Measurements from ENCODE around the gene AIRE.

AIRE gene

DNA sequence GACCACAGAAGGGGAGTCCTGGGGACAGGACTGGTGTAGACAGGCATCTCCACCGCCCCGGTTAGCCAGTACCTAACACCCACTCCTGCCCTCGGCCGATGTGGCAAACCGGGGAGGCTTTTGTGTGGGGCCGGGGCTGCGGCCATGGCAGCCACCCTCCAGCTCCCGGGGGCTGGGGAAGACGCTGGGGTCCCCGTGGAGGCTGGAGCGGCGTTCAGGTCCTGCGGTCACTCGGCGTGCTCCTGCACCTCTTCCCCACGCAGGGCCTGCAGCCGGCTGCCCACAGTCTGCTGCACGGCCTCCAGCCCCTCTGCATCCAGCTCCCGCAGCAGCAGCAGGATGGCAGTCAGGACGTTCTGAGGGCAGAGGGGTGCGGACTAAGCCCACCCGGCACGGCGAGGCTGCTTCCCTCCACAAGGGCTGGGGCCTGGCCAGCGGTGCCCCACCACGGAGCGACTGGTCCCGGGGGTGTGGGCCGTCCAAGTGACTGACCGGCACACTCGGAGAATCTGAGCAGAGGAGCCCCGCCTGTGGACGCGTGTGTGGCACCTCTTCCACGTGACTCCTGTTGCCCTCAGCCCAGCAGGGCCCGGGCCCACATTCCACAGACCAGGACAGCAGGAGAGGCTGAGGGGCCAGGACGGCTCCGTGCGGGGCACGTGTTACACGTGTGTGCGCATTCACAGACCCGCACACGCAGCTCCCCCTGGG is 44.5 kb downstream of the AIRE start:
- Histone ChIP-seq H3K9me3 (ENCODE audit: control insufficient read depth, low read length) (no peaks in the 10 kb centered on the region), H3K9ac (ENCODE audit: low read length) (no peak overlapping the region), H3K27me3 (ENCODE audit: control insufficient read depth in 1 of 2, insufficient read depth in 1 of 2, low read length in 2 of 2) (no peaks in the 10 kb centered on the region), H3K36me3 (ENCODE audit: control insufficient read depth in 1 of 2, insufficient read depth in 2 of 2, low read depth in 1 of 2, low read length in 2 of 2) (peaks cover 30 to 61% of the 10 kb centered on the region in 2 experiments), H2BK120ac (ENCODE audit: low read depth, low read length) (no peak overlapping the region), H3K4ac (ENCODE audit: low read depth in 1 of 2, low read length in 2 of 2) (no peak overlapping the region), H2AFZ (ENCODE audit: low read depth, low read length) (no peak overlapping the region), H4K8ac (ENCODE audit: low read length) (no peak overlapping the region), H3K79me1 (replicated peaks; ENCODE audit: low read length, poor library complexity, severe bottlenecking) (no peaks in the 10 kb centered on the region), H2BK12ac (ENCODE audit: low read length in 2 of 2) (no peak overlapping the region), H3K4me3 (ENCODE audit: insufficient read depth in 1 of 2, low read depth in 1 of 2, low read length in 2 of 2) (no peak overlapping the region), H2BK5ac (ENCODE audit: low read depth, low read length, poor library complexity, severe bottlenecking) (no peak overlapping the region), H3K23ac (ENCODE audit: low read length in 2 of 2) (no peak overlapping the region), H3K14ac (ENCODE audit: low read length in 2 of 2) (no peak overlapping the region), H2AK5ac (ENCODE audit: low read length, severe bottlenecking) (no peak overlapping the region), H3K4me1 (ENCODE audit: control insufficient read depth, insufficient read depth, low read depth, low read length) (peaks cover 13% of the 10 kb centered on the region), H3K27ac (ENCODE audit: low read length, poor library complexity, severe bottlenecking) (no peak overlapping the region), H4K91ac (ENCODE audit: low read length) (peak overlapping the region; percentile 11), H3K18ac (ENCODE audit: low read depth in 1 of 2, low read length in 2 of 2) (no peak overlapping the region), H2BK15ac (ENCODE audit: low read depth, poor library complexity, severe bottlenecking) (no peak overlapping the region), H3K4me2 (ENCODE audit: low read length, poor library complexity, severe bottlenecking) (no peak overlapping the region)
- DNase-seq = no peak
- WGBS = 93% methylated on average over 44 of the region's 44 CpGs

DNA sequence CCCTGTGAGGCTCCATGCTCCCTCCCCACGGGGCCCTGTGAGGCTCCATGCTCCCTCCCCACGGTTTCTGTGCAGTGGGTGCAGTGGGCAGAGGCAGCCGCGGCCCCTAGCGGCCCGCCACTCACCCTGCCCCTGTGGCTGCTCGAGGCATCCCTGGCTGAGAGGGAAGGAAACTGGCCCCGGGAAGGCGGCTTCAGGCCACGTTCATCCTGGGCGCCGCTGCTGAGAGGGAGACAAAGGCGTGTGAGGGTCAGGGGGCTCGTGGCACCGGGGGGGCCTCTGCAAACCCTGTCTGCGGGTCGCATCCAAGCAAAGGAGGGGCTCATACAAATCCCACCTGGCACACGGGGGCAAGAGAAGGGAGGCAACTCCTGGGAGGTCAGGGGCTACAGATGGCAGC is 45.0 kb downstream of the AIRE start:
- Histone ChIP-seq H3K27me3 (ENCODE audit: control insufficient read depth in 1 of 2, insufficient read depth in 1 of 2, low read length in 2 of 2) (no peaks in the 10 kb centered on the region), H3K27ac (ENCODE audit: low read length, poor library complexity, severe bottlenecking) (no peak overlapping the region), H3K18ac (ENCODE audit: low read depth in 1 of 2, low read length in 2 of 2) (no peak overlapping the region), H2AK5ac (ENCODE audit: low read length, severe bottlenecking) (no peak overlapping the region), H4K91ac (ENCODE audit: low read length) (no peak overlapping the region), H2AFZ (ENCODE audit: low read depth, low read length) (no peak overlapping the region), H3K36me3 (ENCODE audit: control insufficient read depth in 1 of 2, insufficient read depth in 2 of 2, low read depth in 1 of 2, low read length in 2 of 2) (peaks cover 30 to 61% of the 10 kb centered on the region in 2 experiments), H3K79me1 (replicated peaks; ENCODE audit: low read length, poor library complexity, severe bottlenecking) (no peaks in the 10 kb centered on the region), H3K4me3 (ENCODE audit: insufficient read depth in 1 of 2, low read depth in 1 of 2, low read length in 2 of 2) (no peak overlapping the region), H3K14ac (ENCODE audit: low read length in 2 of 2) (no peak overlapping the region), H2BK15ac (ENCODE audit: low read depth, poor library complexity, severe bottlenecking) (no peak overlapping the region), H4K8ac (ENCODE audit: low read length) (no peak overlapping the region), H3K4me1 (ENCODE audit: control insufficient read depth, insufficient read depth, low read depth, low read length) (peaks cover 13% of the 10 kb centered on the region), H2BK120ac (ENCODE audit: low read depth, low read length) (no peak overlapping the region), H3K9me3 (ENCODE audit: control insufficient read depth, low read length) (no peaks in the 10 kb centered on the region), H2BK12ac (ENCODE audit: low read length in 2 of 2) (no peak overlapping the region), H3K9ac (ENCODE audit: low read length) (no peak overlapping the region), H3K23ac (ENCODE audit: low read length in 2 of 2) (no peak overlapping the region), H2BK5ac (ENCODE audit: low read depth, low read length, poor library complexity, severe bottlenecking) (no peak overlapping the region), H3K4me2 (ENCODE audit: low read length, poor library complexity, severe bottlenecking) (no peak overlapping the region), H3K4ac (ENCODE audit: low read depth in 1 of 2, low read length in 2 of 2) (no peak overlapping the region)
- WGBS = 90% methylated on average over 18 of the region's 18 CpGs
- no peak for DNase-seq

DNA sequence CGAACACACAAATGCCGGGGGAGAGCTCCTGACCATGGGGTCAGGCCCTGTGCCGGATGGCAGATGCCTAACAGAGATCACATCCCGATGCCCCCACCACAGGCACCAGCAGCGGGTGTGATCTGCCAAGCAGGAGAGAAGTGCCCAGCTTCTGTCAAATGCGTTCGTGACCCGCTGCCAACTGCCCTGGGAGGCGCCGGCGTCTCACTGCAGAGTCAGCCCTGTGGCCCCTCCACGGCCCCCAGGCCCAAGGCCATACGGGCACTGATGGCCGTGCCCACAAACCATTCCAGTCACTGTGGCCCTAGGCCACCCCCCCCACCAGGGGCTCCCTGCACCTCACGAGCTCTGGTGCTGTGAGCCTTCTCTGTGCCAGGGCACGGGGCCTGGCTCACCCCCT is 45.5 kb downstream of the AIRE start:
- Histone ChIP-seq H3K14ac (ENCODE audit: low read length in 2 of 2) (no peak overlapping the region), H3K9me3 (ENCODE audit: control insufficient read depth, low read length) (no peaks in the 10 kb centered on the region), H3K4me2 (ENCODE audit: low read length, poor library complexity, severe bottlenecking) (no peak overlapping the region), H3K18ac (ENCODE audit: low read depth in 1 of 2, low read length in 2 of 2) (no peak overlapping the region), H3K27ac (ENCODE audit: low read length, poor library complexity, severe bottlenecking) (no peak overlapping the region), H3K4me1 (ENCODE audit: control insufficient read depth, insufficient read depth, low read depth, low read length) (peaks cover 13% of the 10 kb centered on the region), H3K23ac (ENCODE audit: low read length in 2 of 2) (no peak overlapping the region), H3K27me3 (ENCODE audit: control insufficient read depth in 1 of 2, insufficient read depth in 1 of 2, low read length in 2 of 2) (no peaks in the 10 kb centered on the region), H3K79me1 (replicated peaks; ENCODE audit: low read length, poor library complexity, severe bottlenecking) (no peaks in the 10 kb centered on the region), H4K91ac (ENCODE audit: low read length) (no peak overlapping the region), H2BK5ac (ENCODE audit: low read depth, low read length, poor library complexity, severe bottlenecking) (no peak overlapping the region), H2BK15ac (ENCODE audit: low read depth, poor library complexity, severe bottlenecking) (no peak overlapping the region), H3K36me3 (ENCODE audit: control insufficient read depth in 1 of 2, insufficient read depth in 2 of 2, low read depth in 1 of 2, low read length in 2 of 2) (peaks cover 28 to 61% of the 10 kb centered on the region in 2 experiments), H2AK5ac (ENCODE audit: low read length, severe bottlenecking) (no peak overlapping the region), H3K9ac (ENCODE audit: low read length) (no peak overlapping the region), H3K4ac (ENCODE audit: low read depth in 1 of 2, low read length in 2 of 2) (no peak overlapping the region), H2AFZ (ENCODE audit: low read depth, low read length) (no peak overlapping the region), H2BK12ac (ENCODE audit: low read length in 2 of 2) (no peak overlapping the region), H3K4me3 (ENCODE audit: insufficient read depth in 1 of 2, low read depth in 1 of 2, low read length in 2 of 2) (no peak overlapping the region), H4K8ac (ENCODE audit: low read length) (no peak overlapping the region), H2BK120ac (ENCODE audit: low read depth, low read length) (no peak overlapping the region)
- no peak for DNase-seq
- 93% methylated on average over 16 of the region's 16 CpGs for WGBS

DNA sequence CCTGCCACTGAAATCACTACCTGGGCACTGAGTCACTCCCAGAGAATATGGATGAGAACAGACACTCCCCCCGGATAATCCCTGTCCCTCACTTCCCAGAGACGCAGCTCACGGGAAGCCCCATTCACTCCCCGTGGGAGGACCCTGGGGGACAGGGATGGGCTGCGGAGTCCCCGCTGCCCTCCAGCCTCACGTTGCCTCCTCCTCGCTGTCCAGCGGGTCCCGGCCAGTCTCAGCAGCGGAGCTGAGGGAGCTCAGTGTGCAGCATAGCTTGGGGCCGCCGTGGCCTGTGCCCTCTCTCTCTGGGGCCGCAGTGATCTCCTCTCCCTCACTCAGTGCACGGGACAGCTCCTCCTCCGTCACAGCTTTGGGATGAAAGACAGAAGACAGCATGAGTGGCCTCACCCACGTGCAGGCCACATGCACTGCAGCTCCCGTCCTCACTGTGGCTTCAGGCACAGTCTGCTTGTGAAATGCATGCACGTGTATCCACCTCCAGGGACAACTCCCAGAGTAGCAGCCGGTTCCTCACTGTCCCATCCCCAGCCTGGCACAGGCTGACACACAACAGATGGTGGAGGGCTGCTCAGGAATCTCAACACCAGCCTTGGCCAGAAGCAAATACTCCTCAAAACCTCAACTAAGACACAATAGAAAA is 46.1 kb downstream of the AIRE start:
- H3K79me1 ChIP-seq (replicated peaks; ENCODE audit: low read length, poor library complexity, severe bottlenecking) = no peaks in the 10 kb centered on the region
- H3K18ac ChIP-seq (ENCODE audit: low read depth in 1 of 2, low read length in 2 of 2) = no peak overlapping the region
- no peak overlapping the region for H3K27ac ChIP-seq (ENCODE audit: low read length, poor library complexity, severe bottlenecking)
- H3K4me1 ChIP-seq (ENCODE audit: control insufficient read depth, insufficient read depth, low read depth, low read length) = peaks cover 13% of the 10 kb centered on the region
- peak overlapping the region in 1 of 2 experiments; percentile 23 for H3K14ac ChIP-seq (ENCODE audit: low read length in 2 of 2)
- no peak overlapping the region for H2BK12ac ChIP-seq (ENCODE audit: low read length in 2 of 2)
- H2AK5ac ChIP-seq (ENCODE audit: low read length, severe bottlenecking) = no peak overlapping the region
- H3K9ac ChIP-seq (ENCODE audit: low read length) = no peak overlapping the region
- no peak overlapping the region for H3K4ac ChIP-seq (ENCODE audit: low read depth in 1 of 2, low read length in 2 of 2)
- no peak overlapping the region for H2AFZ ChIP-seq (ENCODE audit: low read depth, low read length)
- no peaks in the 10 kb centered on the region for H3K27me3 ChIP-seq (ENCODE audit: control insufficient read depth in 1 of 2, insufficient read depth in 1 of 2, low read length in 2 of 2)
- H3K4me2 ChIP-seq (ENCODE audit: low read length, poor library complexity, severe bottlenecking) = no peak overlapping the region
- no peaks in the 10 kb centered on the region for H3K9me3 ChIP-seq (ENCODE audit: control insufficient read depth, low read length)
- no peak overlapping the region for H3K4me3 ChIP-seq (ENCODE audit: insufficient read depth in 1 of 2, low read depth in 1 of 2, low read length in 2 of 2)
- H3K23ac ChIP-seq (ENCODE audit: low read length in 2 of 2) = no peak overlapping the region
- no peak overlapping the region for H4K8ac ChIP-seq (ENCODE audit: low read length)
- H4K91ac ChIP-seq (ENCODE audit: low read length) = no peak overlapping the region
- H2BK120ac ChIP-seq (ENCODE audit: low read depth, low read length) = no peak overlapping the region
- H2BK5ac ChIP-seq (ENCODE audit: low read depth, low read length, poor library complexity, severe bottlenecking) = no peak overlapping the region
- H2BK15ac ChIP-seq (ENCODE audit: low read depth, poor library complexity, severe bottlenecking) = no peak overlapping the region
- DNase-seq = peak; percentile 26
- 83% methylated on average over 20 of the region's 20 CpGs for WGBS
- peaks cover 31 to 58% of the 10 kb centered on the region in 2 experiments for H3K36me3 ChIP-seq (ENCODE audit: control insufficient read depth in 1 of 2, insufficient read depth in 2 of 2, low read depth in 1 of 2, low read length in 2 of 2)

Measured in mesenchymal stem cell (in vitro differentiated cells and primary cell).